Kidney epithelial cell (primary cell): Measurements from ENCODE around the gene KATNAL1. TPM values are rescaled to one million over a fixed set of nuclear protein-coding genes. Genes with fewer than 3 reads are reported as not detected.

Source experiments
- DNase-seq: peaks from one replicate; pipeline ENCODE4 v3.0.0-alpha.2; 2010; ENCODE audit warnings: low read depth
- H3K27me3 ChIP-seq: 2 replicates; pipeline ENCODE4 v1.6.0; 2011; ENCODE audit warnings: low read length; ENCODE audit not compliant: control insufficient read depth, insufficient read depth
- H3K36me3 ChIP-seq: 2 replicates; pipeline ENCODE4 v1.5.1; 2011; ENCODE audit warnings: low read length; ENCODE audit not compliant: control insufficient read depth, insufficient read depth
- H3K4me3 ChIP-seq: 2 replicates; pipeline ENCODE4 v1.5.1; 2011; ENCODE audit warnings: low read depth, mild to moderate bottlenecking, control low read depth, low read length
- CTCF ChIP-seq: IDR thresholded peaks from 2 replicates; pipeline ENCODE4 v1.5.1; 2011; ENCODE audit warnings: mild to moderate bottlenecking, moderate library complexity, low read length, control low read depth, inconsistent platforms; ENCODE audit not compliant: insufficient read depth, poor library complexity, severe bottlenecking
- total RNA-seq: library from RNA; depleted of rRNA; stranded (reverse); fragments of >200 nt; gene quantifications from 2 replicates; pipeline ENCODE4 v1.2.3, GENCODE V29; 2015

KATNAL1 gene
- total RNA-seq, 1 donor from 2014 or later, result 13.3 TPM

- Histone ChIP-seq H3K27me3 (no peaks in the 10 kb centered on the region), H3K4me3 (no peak overlapping the region), H3K36me3 (no peaks in the 10 kb centered on the region)
- no peak for DNase-seq
- no peak for TF ChIP-seq CTCF
Measured at GRCh38 chr13:30319130-30319529, 11.8 kb upstream of the KATNAL1 start.

DNA sequence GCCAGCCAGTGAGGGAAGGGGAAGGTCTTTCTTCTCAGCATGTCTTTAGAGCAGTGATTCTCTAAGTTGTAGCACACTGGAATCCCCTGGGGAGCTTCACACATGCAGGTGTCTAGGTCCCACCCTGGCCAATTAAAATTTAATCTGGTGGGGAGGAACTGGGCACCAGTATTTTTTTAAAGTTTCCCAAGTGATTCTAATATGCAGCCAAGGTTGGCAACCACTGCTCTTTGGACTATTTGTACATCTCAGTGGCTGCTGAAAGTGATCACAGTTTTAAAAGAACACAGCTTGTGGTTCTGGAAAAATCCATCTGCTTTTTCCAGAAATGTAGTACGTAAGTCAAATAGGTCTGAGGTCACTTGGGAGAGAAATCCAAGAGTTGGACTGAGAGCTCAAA is 10.7 kb upstream of the KATNAL1 start:
- Histone ChIP-seq H3K36me3 (no peaks in the 10 kb centered on the region), H3K4me3 (no peak overlapping the region), H3K27me3 (no peaks in the 10 kb centered on the region)
- DNase-seq, result no peak
- TF ChIP-seq CTCF, result no peak

DNA sequence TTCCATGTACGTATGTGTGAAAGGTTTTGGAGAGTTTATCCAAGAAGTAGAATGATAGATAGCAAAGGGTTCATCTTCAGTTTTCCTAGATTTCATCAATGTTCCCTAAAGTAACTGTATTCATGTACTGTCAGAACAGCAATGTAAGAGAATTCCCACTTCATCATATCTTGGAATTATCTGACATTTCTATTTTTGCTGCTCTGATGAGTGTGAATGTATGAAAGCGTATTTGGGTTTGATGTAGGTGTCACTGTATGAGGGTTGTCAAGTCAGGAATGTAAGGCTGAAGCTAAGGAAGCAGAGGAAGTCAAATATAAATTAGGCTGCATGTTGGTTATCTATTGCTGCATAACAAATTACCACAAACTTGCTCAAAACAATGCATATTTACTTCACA is 7.2 kb upstream of the KATNAL1 start:
- no peak for DNase-seq
- TF ChIP-seq CTCF, result no peak
- Histone ChIP-seq H3K4me3 (no peak overlapping the region), H3K27me3 (no peaks in the 10 kb centered on the region), H3K36me3 (no peaks in the 10 kb centered on the region)

DNA sequence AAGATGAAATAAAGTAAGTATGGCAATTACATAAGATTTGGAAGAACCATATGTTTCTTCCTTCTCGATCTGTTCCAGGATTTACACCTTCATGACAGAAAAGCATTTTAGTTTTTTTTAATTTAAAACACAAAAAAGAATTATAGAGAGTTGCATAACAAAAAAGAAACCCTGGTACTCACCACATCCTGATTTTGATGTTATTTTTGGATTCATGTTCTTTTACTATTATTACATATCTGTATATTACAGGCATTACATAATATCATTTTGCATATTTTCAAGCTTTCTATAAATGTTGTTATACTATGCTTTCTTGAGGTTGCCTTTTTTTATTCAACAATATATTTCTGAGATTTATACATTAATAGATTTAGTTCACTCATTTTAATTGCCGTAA is 6.7 kb upstream of the KATNAL1 start:
- no peak for TF ChIP-seq CTCF
- DNase-seq, result no peak
- no peaks in the 10 kb centered on the region for H3K27me3 ChIP-seq
- no peaks in the 10 kb centered on the region for H3K36me3 ChIP-seq
- no peak overlapping the region for H3K4me3 ChIP-seq

DNA sequence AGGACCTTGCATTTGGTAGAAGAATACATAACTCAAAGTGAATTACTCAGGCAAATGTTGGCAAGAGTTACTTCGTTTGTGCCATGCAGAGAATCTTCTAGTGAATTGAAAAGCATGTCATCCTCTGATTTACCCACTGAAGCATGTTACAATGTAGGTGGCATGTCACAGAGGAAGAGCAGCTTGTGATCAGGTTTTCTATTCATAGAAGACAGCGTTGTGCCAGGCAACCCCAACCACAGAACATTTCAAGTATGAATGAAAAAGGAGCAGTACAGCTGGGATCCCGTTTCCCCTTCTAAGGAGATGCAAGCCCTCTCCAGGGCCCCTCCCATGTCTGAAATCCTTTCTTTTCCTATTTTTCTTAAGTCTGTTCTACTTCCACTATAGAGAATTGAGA is 6.0 kb upstream of the KATNAL1 start:
- TF ChIP-seq CTCF, result no peak
- DNase-seq, result no peak
- Histone ChIP-seq H3K36me3 (no peaks in the 10 kb centered on the region), H3K4me3 (no peak overlapping the region), H3K27me3 (no peaks in the 10 kb centered on the region)

GRCh38 chr13:30312904-30313303 is 5.6 kb upstream of the KATNAL1 start:
- no peak for DNase-seq
- Histone ChIP-seq H3K4me3 (no peak overlapping the region), H3K36me3 (no peaks in the 10 kb centered on the region), H3K27me3 (no peaks in the 10 kb centered on the region)
- no peak for TF ChIP-seq CTCF
